Measurements from ENCODE around the gene DEXI.

The DEXI gene

GRCh38 chr16:10942352-10943063, at the start of gene DEXI:
DEXI (minus strand) TSS chr16:10942468; CDS start chr16:10942005, 463 bp downstream.
- peak; percentile 95 for DNase-seq

GRCh38 chr16:10990378-10990777, 48.1 kb upstream of the DEXI start:
- DNase-seq = no peak

GRCh38 chr16:10989559-10989958, 47.3 kb upstream of the DEXI start:
- DNase-seq = no peak

GRCh38 chr16:10988879-10989278, 46.6 kb upstream of the DEXI start:
- no peak for DNase-seq

- no peak for DNase-seq
Measured at GRCh38 chr16:10988164-10988803, 46.0 kb upstream of the DEXI start.

GRCh38 chr16:10987361-10988163, 45.3 kb upstream of the DEXI start:
- no peak for DNase-seq

- no peak for DNase-seq
Measured at GRCh38 chr16:10984509-10984908, 42.2 kb upstream of the DEXI start.

- no peak for DNase-seq
Measured at GRCh38 chr16:10983159-10983558, 40.9 kb upstream of the DEXI start.

- no peak for DNase-seq
Measured at GRCh38 chr16:10982465-10983150, 40.3 kb upstream of the DEXI start.

- DNase-seq = no peak
Measured at GRCh38 chr16:10981697-10982216, 39.5 kb upstream of the DEXI start.

GRCh38 chr16:10980813-10981212, 38.5 kb upstream of the DEXI start:
- no peak for DNase-seq

- no peak for DNase-seq
Measured at GRCh38 chr16:10979717-10980601, 37.7 kb upstream of the DEXI start.

GRCh38 chr16:10978871-10979446, 36.7 kb upstream of the DEXI start:
- no peak for DNase-seq

- no peak for DNase-seq
Measured at GRCh38 chr16:10978124-10978523, 35.9 kb upstream of the DEXI start.

- no peak for DNase-seq
Measured at GRCh38 chr16:10976634-10977033, 34.4 kb upstream of the DEXI start.

- no peak for DNase-seq
Measured at GRCh38 chr16:10972819-10973464, 30.7 kb upstream of the DEXI start.

- no peak for DNase-seq
Measured at GRCh38 chr16:10972108-10972818, 30.0 kb upstream of the DEXI start.

GRCh38 chr16:10971560-10971961, 29.3 kb upstream of the DEXI start:
- DNase-seq = no peak

- no peak for DNase-seq
Measured at GRCh38 chr16:10970065-10970464, 27.8 kb upstream of the DEXI start.

- no peak for DNase-seq
Measured at GRCh38 chr16:10969615-10970014, 27.3 kb upstream of the DEXI start.
